Metanephros (tissue), 1 donor: ENCODE data around the gene HOPX. TPM values are rescaled to one million over a fixed set of nuclear protein-coding genes. Genes with fewer than 3 reads are reported as not detected.

ENCODE experiments used
- total RNA-seq: library from RNA; depleted of rRNA; stranded (reverse); fragments of >200 nt; gene quantifications from one replicate; pipeline ENCODE4 v1.2.3, GENCODE V29; 2014

HOPX gene
- 25.7 TPM for total RNA-seq

GRCh38 chr4:56681158-56681852, at the start of gene HOPX:
TSS of gene HOPX (minus strand) at chr4:56681296. CDS start at chr4:56657816, 23,480 bp downstream.

Other genes with a start within 250 kb of the HOPX start
- gene PPAT, start 245.7 kb downstream of the HOPX start, total RNA-seq = 13.3 TPM
- 31.8 TPM for gene PAICS, start 245.0 kb downstream of the HOPX start, total RNA-seq
- 48.6 TPM for gene SRP72, start 213.7 kb downstream of the HOPX start, total RNA-seq
- 0.41 TPM for gene ARL9, start 175.5 kb downstream of the HOPX start, total RNA-seq
- 0.35 TPM for gene SPINK2, start 140.4 kb upstream of the HOPX start, total RNA-seq
- gene REST, start 226.6 kb upstream of the HOPX start, total RNA-seq = 68.0 TPM